ENCODE data around the gene TIMP2. TPM values are rescaled to one million over a fixed set of nuclear protein-coding genes. Genes with fewer than 3 reads are reported as not detected.

The TIMP2 gene
- total and polyA plus RNA-seq, 2 of the 13 experiments (the other 11 are each of a cell fraction or from before 2014, with no cell fraction given), result 3.8 to 8.5 TPM

DNA sequence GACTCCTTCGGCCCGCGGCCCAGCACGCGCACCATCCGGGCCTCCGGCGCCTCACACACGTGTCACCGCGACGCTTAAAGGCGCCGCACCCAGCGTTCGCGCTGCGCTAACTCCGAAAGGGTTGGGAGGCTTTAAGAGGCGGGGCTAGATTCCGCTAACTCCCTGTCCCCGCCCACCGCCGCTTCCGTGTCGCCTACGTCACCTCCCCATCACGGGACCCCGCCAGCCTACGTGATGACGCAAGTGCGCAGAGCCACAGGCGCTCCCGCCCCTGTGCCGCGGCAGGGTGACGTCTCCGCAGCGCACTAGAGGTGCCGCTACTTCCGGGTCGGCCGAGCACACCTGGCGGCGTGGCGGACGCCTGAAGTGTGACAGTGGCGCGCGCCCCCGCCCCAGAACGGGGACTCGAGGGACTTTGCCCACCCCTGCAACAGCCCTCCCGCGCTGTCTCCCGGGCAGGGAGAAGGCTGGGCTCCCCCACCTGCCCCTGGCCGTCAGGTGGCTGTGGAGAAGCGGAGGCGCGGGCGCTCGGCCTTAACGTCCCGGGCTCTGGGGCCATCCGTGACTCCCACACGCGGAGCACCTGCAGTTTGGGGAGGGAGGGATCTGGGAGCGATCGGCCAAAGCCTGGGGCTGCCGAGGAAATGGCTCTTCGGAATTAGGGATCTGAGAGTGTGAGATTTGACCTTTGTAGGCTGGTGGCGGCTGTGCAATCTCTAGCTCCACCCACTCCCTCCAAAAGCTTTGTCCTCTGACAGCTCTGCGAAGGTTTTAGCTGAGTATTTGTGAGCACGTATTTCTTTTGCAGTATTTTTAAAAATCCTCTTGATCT, 84.2 kb downstream of the TIMP2 start, which contains the start of gene USP36 (continued):
- TF ChIP-seq, protein P1, sequence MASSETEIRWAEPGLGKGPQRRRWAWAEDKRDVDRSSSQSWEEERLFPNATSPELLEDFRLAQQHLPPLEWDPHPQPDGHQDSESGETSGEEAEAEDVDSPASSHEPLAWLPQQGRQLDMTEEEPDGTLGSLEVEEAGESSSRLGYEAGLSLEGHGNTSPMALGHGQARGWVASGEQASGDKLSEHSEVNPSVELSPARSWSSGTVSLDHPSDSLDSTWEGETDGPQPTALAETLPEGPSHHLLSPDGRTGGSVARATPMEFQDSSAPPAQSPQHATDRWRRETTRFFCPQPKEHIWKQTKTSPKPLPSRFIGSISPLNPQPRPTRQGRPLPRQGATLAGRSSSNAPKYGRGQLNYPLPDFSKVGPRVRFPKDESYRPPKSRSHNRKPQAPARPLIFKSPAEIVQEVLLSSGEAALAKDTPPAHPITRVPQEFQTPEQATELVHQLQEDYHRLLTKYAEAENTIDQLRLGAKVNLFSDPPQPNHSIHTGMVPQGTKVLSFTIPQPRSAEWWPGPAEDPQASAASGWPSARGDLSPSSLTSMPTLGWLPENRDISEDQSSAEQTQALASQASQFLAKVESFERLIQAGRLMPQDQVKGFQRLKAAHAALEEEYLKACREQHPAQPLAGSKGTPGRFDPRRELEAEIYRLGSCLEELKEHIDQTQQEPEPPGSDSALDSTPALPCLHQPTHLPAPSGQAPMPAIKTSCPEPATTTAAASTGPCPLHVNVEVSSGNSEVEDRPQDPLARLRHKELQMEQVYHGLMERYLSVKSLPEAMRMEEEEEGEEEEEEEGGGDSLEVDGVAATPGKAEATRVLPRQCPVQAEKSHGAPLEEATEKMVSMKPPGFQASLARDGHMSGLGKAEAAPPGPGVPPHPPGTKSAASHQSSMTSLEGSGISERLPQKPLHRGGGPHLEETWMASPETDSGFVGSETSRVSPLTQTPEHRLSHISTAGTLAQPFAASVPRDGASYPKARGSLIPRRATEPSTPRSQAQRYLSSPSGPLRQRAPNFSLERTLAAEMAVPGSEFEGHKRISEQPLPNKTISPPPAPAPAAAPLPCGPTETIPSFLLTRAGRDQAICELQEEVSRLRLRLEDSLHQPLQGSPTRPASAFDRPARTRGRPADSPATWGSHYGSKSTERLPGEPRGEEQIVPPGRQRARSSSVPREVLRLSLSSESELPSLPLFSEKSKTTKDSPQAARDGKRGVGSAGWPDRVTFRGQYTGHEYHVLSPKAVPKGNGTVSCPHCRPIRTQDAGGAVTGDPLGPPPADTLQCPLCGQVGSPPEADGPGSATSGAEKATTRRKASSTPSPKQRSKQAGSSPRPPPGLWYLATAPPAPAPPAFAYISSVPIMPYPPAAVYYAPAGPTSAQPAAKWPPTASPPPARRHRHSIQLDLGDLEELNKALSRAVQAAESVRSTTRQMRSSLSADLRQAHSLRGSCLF (CRISPR knock-in tag; IDR thresholded peaks at IDR 0.05; ENCODE audit: borderline replicate concordance), result peak; percentile 64
- TF ChIP-seq, protein P2, sequence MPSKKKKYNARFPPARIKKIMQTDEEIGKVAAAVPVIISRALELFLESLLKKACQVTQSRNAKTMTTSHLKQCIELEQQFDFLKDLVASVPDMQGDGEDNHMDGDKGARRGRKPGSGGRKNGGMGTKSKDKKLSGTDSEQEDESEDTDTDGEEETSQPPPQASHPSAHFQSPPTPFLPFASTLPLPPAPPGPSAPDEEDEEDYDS (CRISPR knock-in tag; IDR thresholded peaks at IDR 0.05), result peak; percentile 96
- TF ChIP-seq NKX3-1 (CRISPR knock-in tag; IDR thresholded peaks at IDR 0.05) (peak; percentile 88; the same call in 1 of the 2 replicates), ZNF614 (CRISPR knock-in tag; IDR thresholded peaks at IDR 0.05; ENCODE audit: borderline replicate concordance) (peak; percentile 82), ZBTB7B (CRISPR knock-in tag; IDR thresholded peaks at IDR 0.05) (peak; percentile 87), EHMT2 (IDR thresholded peaks at IDR 0.05; ENCODE audit: borderline replicate concordance, low read depth, low read length) (no peak), ZNF629 (CRISPR knock-in tag; conservative IDR thresholded peaks at IDR 0.05) (peak; percentile 29), TCF7L2 (IDR thresholded peaks at IDR 0.05; ENCODE audit: low read depth, low read length) (no peak), ZNF350 (CRISPR knock-in tag; IDR thresholded peaks at IDR 0.05; ENCODE audit: borderline replicate concordance, low read depth) (peak; percentile 99), SAFB2 (CRISPR knock-in tag; IDR thresholded peaks at IDR 0.05; ENCODE audit: borderline replicate concordance, low read depth) (peak; percentile 40; the same call in 1 of the 2 replicates), WIZ (CRISPR knock-in tag; IDR thresholded peaks at IDR 0.05) (peak; percentile 52), FOXK2 (IDR thresholded peaks at IDR 0.05) (no peak), ZNF776 (CRISPR knock-in tag; IDR thresholded peaks at IDR 0.05) (peak; percentile 75; the same call in 1 of the 2 replicates), ZNF816 (CRISPR knock-in tag; IDR thresholded peaks at IDR 0.05; ENCODE audit: borderline replicate concordance) (peak; percentile 98), ZNF850 (CRISPR knock-in tag; conservative IDR thresholded peaks at IDR 0.05) (0 out of 2 replicates have a peak, but pooled peaks have one; percentile 40)
- TF ChIP-seq, protein P3, sequence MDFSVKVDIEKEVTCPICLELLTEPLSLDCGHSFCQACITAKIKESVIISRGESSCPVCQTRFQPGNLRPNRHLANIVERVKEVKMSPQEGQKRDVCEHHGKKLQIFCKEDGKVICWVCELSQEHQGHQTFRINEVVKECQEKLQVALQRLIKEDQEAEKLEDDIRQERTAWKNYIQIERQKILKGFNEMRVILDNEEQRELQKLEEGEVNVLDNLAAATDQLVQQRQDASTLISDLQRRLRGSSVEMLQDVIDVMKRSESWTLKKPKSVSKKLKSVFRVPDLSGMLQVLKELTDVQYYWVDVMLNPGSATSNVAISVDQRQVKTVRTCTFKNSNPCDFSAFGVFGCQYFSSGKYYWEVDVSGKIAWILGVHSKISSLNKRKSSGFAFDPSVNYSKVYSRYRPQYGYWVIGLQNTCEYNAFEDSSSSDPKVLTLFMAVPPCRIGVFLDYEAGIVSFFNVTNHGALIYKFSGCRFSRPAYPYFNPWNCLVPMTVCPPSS (IDR thresholded peaks at IDR 0.05), result no peak
- TF ChIP-seq, protein P4, sequence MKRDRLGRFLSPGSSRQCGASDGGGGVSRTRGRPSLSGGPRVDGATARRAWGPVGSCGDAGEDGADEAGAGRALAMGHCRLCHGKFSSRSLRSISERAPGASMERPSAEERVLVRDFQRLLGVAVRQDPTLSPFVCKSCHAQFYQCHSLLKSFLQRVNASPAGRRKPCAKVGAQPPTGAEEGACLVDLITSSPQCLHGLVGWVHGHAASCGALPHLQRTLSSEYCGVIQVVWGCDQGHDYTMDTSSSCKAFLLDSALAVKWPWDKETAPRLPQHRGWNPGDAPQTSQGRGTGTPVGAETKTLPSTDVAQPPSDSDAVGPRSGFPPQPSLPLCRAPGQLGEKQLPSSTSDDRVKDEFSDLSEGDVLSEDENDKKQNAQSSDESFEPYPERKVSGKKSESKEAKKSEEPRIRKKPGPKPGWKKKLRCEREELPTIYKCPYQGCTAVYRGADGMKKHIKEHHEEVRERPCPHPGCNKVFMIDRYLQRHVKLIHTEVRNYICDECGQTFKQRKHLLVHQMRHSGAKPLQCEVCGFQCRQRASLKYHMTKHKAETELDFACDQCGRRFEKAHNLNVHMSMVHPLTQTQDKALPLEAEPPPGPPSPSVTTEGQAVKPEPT (CRISPR knock-in tag; IDR thresholded peaks at IDR 0.05; ENCODE audit: low read depth), result peak; percentile 94; the same call in 1 of the 2 replicates
